Esophagus (tissue), 2 donors: ENCODE measurements around the gene TERB1. TPM values are rescaled to one million over a fixed set of nuclear protein-coding genes. Genes with fewer than 3 reads are reported as not detected.

ENCODE experiments used
- H3K27ac ChIP-seq, 2 donors: one replicate each; pipeline ENCODE4 v1.5.1; 2013; ENCODE audit warnings: low read depth in 2 of 2, mild to moderate bottlenecking in 2 of 2, inconsistent platforms in 1 of 2, low read length in 1 of 2, moderate library complexity in 1 of 2
- H3K27me3 ChIP-seq, 2 donors: one replicate each; pipeline ENCODE4 v1.6.1; 2013; ENCODE audit warnings: low read length in 2 of 2, control low read depth in 1 of 2, mild to moderate bottlenecking in 1 of 2; ENCODE audit not compliant: insufficient read depth in 2 of 2, control insufficient read depth in 1 of 2
- H3K36me3 ChIP-seq, 2 donors: one replicate each; pipeline ENCODE4 v1.6.1; 2013; ENCODE audit warnings: low read length in 1 of 2; ENCODE audit not compliant: control insufficient read depth in 2 of 2, insufficient read depth in 2 of 2
- H3K4me1 ChIP-seq, 2 donors: one replicate each; pipeline ENCODE4 v1.6.1; 2013; ENCODE audit warnings: low read length in 1 of 2; ENCODE audit not compliant: control insufficient read depth in 2 of 2, insufficient read depth in 2 of 2
- H3K4me3 ChIP-seq, 2 donors: one replicate each; pipeline ENCODE4 v1.5.1; 2013; ENCODE audit warnings: low read length in 2 of 2, mild to moderate bottlenecking in 2 of 2, low read depth in 1 of 2, moderate library complexity in 1 of 2
- H3K9me3 ChIP-seq, 2 donors: one replicate each; pipeline ENCODE4 v1.6.1; 2013; ENCODE audit warnings: mild to moderate bottlenecking in 2 of 2, low read depth in 1 of 2, low read length in 1 of 2, moderate library complexity in 1 of 2; ENCODE audit not compliant: control insufficient read depth in 2 of 2, insufficient read depth in 1 of 2
- WGBS, 2 donors: extraction: QIAGEN DNeasy Blood & Tissue Kit; methylation state at CpG; one replicate each; pipeline ENCODE4 v1.1.7; 2013; 5-methylcytosine and 5-hydroxymethylcytosine counted together
- polyA plus RNA-seq, 2 donors: library from polyadenylated mRNA; stranded (reverse); fragments of 200-250 nt; gene quantifications; one replicate each; pipeline ENCODE4 v1.2.3, GENCODE V29; 2013
- donor health status: healthy with polysubstance abuse.
- donor health status: Bipolar disorder and iron deficiency.

Gene TERB1
- polyA plus RNA-seq, result not detected

DNA sequence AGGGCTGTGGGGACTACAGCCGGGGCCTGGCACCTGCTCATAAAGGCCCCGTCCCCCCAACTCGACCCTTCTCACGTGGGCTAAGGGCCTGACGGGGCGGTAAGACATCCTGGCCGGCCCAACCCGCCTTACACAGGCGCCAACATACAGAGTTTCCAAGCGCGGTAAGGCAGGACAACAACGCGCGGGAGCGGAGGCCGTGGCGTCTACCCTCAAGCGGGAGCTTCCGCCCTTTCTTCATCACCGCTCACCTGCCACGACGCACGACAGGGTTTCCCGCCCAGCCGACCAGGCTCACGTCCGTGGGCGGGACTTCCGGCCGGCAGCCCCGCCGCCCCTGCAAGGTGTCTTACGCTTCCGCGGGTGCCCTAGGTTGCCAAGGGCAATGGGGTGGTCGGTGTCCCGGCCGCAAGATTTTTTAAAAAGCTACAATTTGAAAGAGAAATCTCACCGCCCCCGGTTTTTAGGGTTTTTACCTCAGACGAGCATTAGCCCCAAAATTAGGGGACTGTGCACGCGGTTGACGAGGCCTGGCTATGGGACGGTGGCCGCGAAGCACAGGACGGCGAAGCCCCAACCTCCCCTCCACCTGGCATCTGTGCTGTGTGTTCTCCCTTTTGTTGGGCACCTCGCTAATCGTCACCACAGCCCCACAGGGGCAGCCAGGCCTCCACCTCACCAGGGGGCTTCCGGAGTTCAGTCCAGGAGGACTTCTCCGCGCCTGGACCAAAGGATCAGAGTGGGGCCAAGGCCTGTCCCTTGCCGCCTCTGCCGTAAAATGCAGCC is at the start of gene TERB1:
TSS of gene TERB1 (minus strand) at position 265 of the 786 bp plus-strand sequence. CDS start 4,786 bp downstream, outside the sequence.
- H3K36me3 ChIP-seq, result peaks cover 3 to 12% of the 10 kb centered on the region in 2 donors
- H3K4me1 ChIP-seq, result no peaks in the 10 kb centered on the region
- H3K4me3 ChIP-seq, result no peak within 1 kb of the TSS
- WGBS, 2 donors, result 93% methylated on average over 56 of the region's 56 CpGs
- H3K9me3 ChIP-seq, result no peaks in the 10 kb centered on the region
- H3K27ac ChIP-seq, result no peak within 1 kb of the TSS
- no peaks in the 10 kb centered on the region for H3K27me3 ChIP-seq

DNA sequence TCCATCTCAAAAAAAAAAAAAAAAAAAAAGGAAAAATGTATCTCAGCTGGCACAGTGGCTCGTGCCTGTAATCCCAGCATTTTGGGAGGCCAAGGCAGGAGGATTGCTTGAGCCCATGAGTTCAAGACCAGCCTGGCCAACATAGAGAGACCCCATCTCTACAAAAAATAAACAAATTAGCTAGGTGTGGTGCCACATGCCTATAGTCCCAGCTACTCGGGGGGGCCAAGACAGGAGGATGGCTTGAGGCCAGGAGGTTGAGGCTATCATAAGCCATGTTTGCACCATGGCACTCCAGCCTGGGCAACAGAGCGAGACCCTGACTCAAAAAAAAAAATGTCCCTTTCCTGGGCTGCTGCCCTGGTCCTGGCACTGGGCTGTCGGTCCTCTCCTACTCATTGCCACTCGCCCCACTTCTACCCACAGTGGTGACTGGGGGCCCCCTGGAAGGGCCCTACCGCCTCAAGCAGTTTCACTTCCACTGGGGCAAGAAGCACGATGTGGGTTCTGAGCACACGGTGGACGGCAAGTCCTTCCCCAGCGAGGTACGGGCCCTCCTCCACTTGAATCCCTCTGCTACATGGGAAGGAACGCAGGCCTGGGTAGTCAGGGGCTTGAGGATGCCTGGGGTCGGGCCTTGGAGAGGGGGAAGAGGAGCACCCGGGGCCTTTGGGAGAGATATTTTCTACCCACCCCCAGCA is 48.9 kb upstream of the TERB1 start:
- 89 to 90% methylated on average over 14 of the region's 14 CpGs for WGBS, 2 donors
- H3K36me3 ChIP-seq, result no peaks in the 10 kb centered on the region
- H3K9me3 ChIP-seq, result peaks cover 0 to 2% of the 10 kb centered on the region in 2 donors
- no peaks in the 10 kb centered on the region for H3K4me1 ChIP-seq
- H3K27me3 ChIP-seq, result no peaks in the 10 kb centered on the region
- no peak overlapping the region for H3K27ac ChIP-seq
- H3K4me3 ChIP-seq, result no peak overlapping the region

- no peak overlapping the region for H3K4me3 ChIP-seq
- 75 to 88% methylated on average over 4 of the region's 4 CpGs for WGBS, 2 donors
- H3K4me1 ChIP-seq, result peaks cover 3 to 5% of the 10 kb centered on the region in 2 donors
- H3K36me3 ChIP-seq, result no peaks in the 10 kb centered on the region
- peaks cover 0 to 2% of the 10 kb centered on the region in 2 donors for H3K9me3 ChIP-seq
- H3K27me3 ChIP-seq, result peaks cover 0 to 4% of the 10 kb centered on the region in 2 donors
- no peak overlapping the region for H3K27ac ChIP-seq
Observed at GRCh38 chr16:66849549-66849948, 48.2 kb upstream of the TERB1 start.

DNA sequence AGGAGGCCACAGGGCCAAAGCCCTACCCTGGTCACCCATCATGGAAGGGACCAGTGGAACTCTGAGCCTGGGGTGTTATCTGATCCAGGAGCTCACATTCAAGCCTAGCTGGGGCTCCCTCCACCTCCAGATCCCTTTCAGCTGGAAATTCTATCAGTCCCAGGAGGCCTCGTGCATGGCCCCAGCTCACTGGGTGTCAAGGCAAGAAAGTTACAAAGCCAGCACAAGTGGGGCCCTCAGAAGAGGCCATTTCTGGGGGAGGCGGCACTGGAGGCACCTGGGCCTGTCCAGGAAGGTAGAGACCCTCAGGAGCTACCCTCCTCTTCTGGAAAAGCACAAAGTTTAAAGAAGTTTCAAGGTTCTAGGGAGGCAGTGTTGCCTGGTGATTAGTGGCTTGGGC is 47.6 kb upstream of the TERB1 start:
- Histone ChIP-seq H3K36me3 (no peaks in the 10 kb centered on the region), H3K4me3 (no peak overlapping the region), H3K27me3 (peaks cover 0 to 6% of the 10 kb centered on the region in 2 donors), H3K4me1 (peaks cover 7 to 8% of the 10 kb centered on the region in 2 donors), H3K9me3 (peaks cover 0 to 2% of the 10 kb centered on the region in 2 donors), H3K27ac (no peak overlapping the region)
- WGBS, 2 donors, result 76 to 88% methylated on average over 2 of the region's 2 CpGs

DNA sequence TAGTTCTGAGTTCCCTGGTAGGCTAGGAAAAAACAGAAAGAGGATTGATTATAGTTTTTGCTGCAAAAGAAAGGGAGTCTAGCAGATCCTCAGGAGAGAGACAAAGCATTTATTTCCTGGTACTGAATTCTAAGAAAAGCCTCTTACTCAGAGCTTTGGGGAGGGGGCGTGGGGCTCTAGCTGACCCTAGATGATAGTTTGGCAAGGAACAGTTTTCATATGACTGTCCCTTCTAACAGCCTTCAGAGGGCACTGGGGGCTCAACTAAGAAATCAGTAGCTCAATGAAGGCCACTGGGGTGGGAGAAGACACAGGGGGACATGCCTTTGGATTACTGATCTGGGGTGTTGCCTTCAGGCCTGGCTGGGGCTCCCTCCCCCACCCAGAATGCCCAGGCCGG is 46.8 kb upstream of the TERB1 start:
- Histone ChIP-seq H3K4me1 (peaks cover 7 to 8% of the 10 kb centered on the region in 2 donors), H3K27me3 (peaks cover 0 to 9% of the 10 kb centered on the region in 2 donors), H3K4me3 (no peak overlapping the region), H3K9me3 (peaks cover 0 to 2% of the 10 kb centered on the region in 2 donors), H3K36me3 (no peaks in the 10 kb centered on the region), H3K27ac (no peak overlapping the region)
- 85 to 93% methylated on average over 2 of the region's 2 CpGs for WGBS, 2 donors

GRCh38 chr16:66847533-66848067 is 46.2 kb upstream of the TERB1 start:
- Histone ChIP-seq H3K27me3 (peaks cover 0 to 9% of the 10 kb centered on the region in 2 donors), H3K27ac (no peak overlapping the region), H3K9me3 (peaks cover 0 to 2% of the 10 kb centered on the region in 2 donors), H3K4me3 (no peak overlapping the region), H3K36me3 (no peaks in the 10 kb centered on the region), H3K4me1 (peaks cover 7 to 8% of the 10 kb centered on the region in 2 donors)
- WGBS, 2 donors, result 77 to 83% methylated on average over 6 of the region's 6 CpGs

GRCh38 chr16:66846831-66847230 is 45.4 kb upstream of the TERB1 start:
- H3K4me3 ChIP-seq, result no peak overlapping the region
- WGBS, 2 donors, result 94 to 97% methylated on average over 6 of the region's 6 CpGs

GRCh38 chr16:66846266-66846665 is 44.9 kb upstream of the TERB1 start:
- Histone ChIP-seq H3K4me1 (peaks cover 7 to 8% of the 10 kb centered on the region in 2 donors), H3K9me3 (peaks cover 0 to 2% of the 10 kb centered on the region in 2 donors), H3K36me3 (no peaks in the 10 kb centered on the region), H3K27me3 (peaks cover 0 to 9% of the 10 kb centered on the region in 2 donors), H3K27ac (no peak overlapping the region), H3K4me3 (no peak overlapping the region)
- 90 to 100% methylated on average over 1 of the region's 1 CpG for WGBS, 2 donors

More at GRCh38 chr16:66846831-66847230, 45.4 kb upstream of the TERB1 start:
- H3K27ac ChIP-seq, result no peak overlapping the region
- no peaks in the 10 kb centered on the region for H3K36me3 ChIP-seq
- H3K27me3 ChIP-seq, result peaks cover 0 to 9% of the 10 kb centered on the region in 2 donors
- peaks cover 7 to 8% of the 10 kb centered on the region in 2 donors for H3K4me1 ChIP-seq
- H3K9me3 ChIP-seq, result peaks cover 0 to 2% of the 10 kb centered on the region in 2 donors

DNA sequence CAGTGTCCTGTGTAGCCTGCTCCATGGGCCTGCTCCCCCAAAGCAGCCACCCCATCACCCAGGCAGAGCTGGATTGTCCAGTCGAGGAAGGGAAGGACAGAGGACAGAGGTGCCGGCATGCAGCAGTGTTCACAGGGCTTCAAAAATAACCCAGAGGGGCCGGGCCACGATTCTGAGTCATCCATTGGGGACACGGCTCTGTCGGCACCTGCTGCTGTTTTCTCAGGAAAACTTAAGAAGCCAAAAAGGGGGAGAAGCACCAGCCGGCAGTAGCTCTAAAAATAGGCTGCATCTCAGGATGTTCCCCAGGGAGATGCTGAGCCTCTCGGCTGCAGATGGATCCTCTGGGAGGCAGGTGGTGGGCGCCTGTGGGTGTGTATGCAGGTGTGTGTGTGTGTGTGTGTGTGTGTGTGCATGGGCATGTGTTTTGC is 44.4 kb upstream of the TERB1 start:
- Histone ChIP-seq H3K4me1 (peaks cover 7 to 8% of the 10 kb centered on the region in 2 donors), H3K27me3 (peaks cover 0 to 9% of the 10 kb centered on the region in 2 donors), H3K36me3 (no peaks in the 10 kb centered on the region), H3K4me3 (no peak overlapping the region), H3K27ac (no peak overlapping the region), H3K9me3 (peaks cover 0 to 2% of the 10 kb centered on the region in 2 donors)
- WGBS, 2 donors, result 53 to 58% methylated on average over 9 of the region's 9 CpGs
